Stimulated activated CD4-positive, alpha-beta T cell treated with anti-CD3 and anti-CD28 coated beads, Interleukin-4, amount 100 ng/mL, for 4 hours (primary cell): ENCODE measurements around the gene RADIL.
A peak's percentile ranks its signal among the peaks of the same experiment; 100 is the strongest.
"Not testable (repeated sequence)": the region's sequence is repeated elsewhere in the genome, so short reads cannot be mapped to it uniquely, and the experiment has no call there.

ENCODE experiments used
- DNase-seq, 2 experiments: peaks; one replicate each; pipeline ENCODE4 v3.0.0-alpha.2; 2020

Gene RADIL

GRCh38 chr7:4805110-4805983 lies 78.2 kb downstream of the RADIL start:
- DNase-seq, result no peak

DNA sequence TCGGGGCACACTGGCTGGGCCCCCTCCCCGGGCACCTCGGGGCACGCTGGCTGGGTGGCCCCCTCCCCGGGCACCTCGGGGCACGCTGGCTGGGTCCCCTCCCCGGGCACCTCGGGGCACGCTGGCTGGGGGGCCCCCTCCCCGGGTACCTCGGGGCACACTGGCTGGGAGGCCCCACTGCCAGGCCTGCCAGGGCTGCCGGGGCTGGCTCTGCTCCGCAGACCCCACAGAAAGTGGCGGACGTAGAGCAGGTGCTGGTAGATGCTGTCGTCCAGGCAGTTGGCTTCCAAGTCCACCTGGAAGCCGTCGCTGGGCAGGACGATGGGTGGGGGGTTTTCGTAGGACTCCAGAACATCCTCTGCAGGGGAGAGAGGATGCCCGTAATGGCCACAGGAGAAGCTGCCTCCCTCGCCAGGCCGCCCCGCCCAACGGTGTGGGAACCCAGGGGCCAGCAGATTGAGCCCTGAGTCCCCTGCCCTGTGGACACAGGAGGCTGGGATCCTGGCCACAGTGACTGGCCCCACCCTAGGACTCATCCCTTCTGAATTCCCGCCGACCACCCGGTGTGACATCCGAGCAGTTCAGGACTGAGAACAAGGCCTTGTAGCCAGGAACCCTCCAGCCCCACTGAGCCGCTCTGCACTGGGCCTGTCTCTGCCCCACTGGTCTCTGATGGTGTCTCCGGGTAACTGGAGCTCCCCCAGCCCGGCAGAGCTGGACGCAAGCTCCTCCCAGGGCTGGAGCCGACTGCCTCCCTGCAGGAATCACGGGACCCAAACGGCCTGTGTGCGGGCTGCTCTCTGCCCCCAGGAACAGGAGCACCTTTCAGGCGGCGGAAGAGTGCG lies 79.9 kb downstream of the RADIL start:
- DNase-seq, result no peak

DNA sequence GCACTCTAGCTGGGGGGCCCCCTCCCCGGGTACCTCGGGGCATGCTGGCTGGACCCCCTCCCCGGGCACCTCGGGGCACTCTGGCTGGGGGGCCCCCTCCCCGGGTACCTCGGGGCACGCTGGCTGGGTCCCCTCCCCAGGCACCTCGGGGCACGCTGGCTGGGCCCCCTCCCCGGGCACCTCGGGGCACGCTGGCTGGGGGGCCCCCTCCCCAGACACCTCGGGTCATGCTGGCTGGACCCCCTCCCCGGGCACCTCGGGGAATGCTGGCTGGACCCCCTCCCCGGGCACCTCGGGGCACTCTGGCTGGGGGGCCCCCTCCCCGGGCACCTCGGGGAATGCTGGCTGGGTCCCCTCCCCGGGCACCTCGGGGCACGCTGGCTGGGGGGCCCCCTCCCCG lies 80.9 kb downstream of the RADIL start:
- DNase-seq, result not testable (repeated sequence)

DNA sequence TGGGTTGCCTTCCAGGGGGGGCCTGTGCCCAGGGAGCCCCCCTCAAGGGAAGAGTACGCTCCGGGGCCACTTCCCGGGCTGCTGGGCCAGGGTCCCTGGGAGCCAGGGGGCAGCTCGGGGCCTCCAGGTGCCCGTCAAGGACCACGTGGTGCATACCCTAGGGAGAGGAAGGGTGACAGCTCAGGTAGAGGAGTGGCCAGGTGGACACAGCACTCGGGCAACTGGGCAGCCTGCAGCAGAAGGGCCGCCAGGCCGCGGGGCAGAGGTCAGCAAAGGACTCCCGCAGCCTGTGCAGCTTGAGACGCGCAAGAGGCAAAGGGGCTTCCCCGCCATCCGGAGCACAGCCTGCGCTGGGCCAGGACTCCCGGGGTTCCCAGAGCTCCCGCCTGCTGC lies 81.7 kb downstream of the RADIL start:
- DNase-seq, result no peak

- no peak for DNase-seq
These were observed 82.3 kb downstream of the RADIL start for GRCh38 chr7:4800926-4801838.

DNA sequence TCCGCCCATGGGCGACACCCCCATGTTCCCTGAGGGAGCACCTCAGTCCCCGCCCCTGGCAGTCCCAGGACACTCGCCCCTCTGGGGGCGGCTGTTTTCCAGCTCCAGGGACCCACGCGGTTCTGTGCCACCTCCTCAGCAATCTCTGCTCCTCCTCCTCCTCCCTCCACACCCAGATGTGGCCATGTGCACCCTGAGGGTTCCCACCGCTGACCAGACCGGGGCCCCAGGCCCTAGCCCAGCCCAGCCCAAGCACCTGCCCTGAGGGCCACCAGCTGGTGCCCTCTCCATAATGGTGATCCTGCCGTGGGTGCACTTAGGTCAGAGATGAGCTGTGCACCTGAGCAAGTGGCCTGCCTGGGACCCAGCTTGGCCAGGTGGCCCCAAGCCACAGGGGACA lies 83.0 kb downstream of the RADIL start:
- no peak for DNase-seq

- no peak for DNase-seq
These were observed 83.8 kb downstream of the RADIL start for GRCh38 chr7:4799508-4800268.

DNA sequence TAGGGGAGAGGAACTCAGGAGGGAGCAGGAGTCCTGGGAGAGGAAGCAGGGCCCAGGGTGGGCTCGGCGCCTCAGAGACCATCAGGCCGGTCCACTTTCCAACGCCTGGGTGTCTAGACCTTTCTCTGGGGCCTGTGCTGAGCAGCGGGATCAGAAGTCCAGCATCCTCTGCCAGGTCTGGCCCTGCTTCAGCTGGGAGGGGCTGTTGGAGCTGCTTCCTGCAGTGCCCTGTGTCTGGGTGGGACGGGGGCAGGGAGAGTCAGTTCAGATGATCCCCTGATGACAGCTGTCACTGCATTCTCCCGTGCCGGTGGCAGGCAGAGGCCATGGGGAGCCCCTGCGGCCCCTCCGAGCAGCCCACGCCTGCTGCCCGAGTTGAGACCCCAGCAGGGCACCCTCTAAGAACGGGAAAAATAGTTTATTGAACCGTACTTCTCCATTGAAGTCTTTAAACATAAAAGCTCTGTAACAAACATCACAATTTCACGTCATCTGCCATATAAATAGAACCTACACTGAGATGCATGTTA lies 84.7 kb downstream of the RADIL start:
- DNase-seq, result no peak

DNA sequence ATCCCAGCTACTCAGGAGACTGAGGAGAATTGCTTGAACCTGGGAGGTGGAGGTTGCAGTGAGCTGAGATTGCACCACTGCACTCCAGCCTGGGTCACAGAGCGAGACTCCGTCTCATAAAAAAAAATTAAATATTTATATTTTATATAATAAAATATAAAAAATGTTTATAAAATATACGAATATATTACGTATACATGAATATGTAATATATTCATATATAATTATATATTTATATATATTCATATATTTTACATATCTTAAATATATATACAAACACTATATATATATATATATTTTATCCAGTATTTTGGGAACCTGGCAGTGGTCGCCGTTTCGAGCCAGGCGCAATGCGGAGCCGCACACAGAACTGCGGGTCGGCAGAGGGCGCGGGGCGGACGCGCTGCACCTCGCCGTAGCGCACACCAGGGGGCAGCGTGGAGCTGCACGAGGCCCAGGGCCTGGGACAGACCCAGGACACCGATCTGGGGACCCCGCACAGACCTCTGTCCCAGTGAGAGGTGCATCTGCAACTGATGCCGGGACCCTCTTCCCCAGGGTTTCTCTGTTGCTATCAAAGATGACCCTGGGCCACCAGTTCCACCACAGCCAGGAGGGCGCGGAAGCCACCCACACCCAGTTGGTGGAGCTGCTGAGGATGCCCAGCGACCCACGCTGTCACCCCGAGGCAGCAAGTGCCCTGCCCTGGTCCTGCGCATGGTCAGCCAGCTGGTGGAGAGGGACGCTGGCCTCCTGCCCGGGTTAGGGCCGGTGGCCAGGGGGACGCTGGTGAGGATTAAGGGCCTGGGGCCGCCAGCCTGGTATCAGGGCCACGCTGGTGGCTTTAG lies 85.4 kb downstream of the RADIL start:
- peak; percentile 41 to 68 for DNase-seq

DNA sequence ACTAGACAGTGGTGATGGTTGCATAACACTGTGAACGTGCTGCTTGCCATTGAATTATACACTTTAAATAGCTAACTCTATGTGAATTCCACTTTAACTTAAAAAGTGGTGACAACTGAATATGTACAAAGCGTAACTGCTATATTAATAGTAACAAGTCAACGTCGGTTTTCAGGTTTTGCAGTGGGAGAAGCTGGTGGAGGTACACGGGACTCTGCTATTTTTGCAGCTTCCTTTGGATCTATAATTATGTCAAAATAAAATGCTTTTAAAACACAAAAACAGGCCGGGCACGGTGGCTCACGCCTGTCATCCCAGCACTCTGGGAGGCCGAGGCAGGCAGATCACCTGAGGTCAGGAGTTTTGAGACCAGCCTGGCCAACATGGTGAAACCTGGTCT lies 87.1 kb downstream of the RADIL start:
- no peak for DNase-seq

DNA sequence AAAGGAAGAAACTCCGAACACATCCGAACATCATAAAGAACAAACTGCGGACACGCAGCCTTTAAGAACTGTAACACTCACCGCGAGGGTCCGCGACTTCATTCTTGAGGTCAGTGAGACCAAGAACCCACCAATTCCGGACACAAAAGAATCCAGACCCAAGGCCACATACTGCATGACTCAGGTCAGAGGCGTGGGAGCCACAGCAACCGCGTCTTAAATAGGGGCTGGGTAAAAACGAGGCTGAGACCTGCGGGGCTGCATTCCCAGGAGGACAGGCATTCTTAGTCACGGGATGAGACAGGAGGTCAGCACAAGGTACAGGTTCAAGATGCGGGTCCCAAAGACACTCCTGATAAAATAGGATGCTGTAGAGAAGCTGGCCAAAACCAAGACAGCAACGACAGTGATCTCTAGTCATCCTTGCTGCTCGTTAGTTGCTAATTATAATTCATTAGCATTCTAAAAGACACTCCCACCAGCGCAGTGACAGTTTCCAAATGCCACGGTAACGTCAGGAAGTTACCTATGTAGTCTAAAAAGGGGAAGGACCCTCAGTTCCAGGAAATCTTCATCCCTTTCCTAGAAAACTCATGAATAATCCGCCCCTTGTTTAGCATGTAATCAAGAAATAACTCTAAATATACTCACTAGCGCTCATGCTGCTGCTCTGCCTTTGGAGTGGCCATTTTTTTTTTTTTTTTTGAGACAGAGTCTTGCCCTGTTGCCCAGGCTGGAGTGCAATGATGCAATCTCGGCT lies 88.7 kb downstream of the RADIL start:
- DNase-seq, result no peak

- DNase-seq, result not testable (repeated sequence)
These were observed 89.3 kb downstream of the RADIL start for GRCh38 chr7:4794171-4794570.

DNA sequence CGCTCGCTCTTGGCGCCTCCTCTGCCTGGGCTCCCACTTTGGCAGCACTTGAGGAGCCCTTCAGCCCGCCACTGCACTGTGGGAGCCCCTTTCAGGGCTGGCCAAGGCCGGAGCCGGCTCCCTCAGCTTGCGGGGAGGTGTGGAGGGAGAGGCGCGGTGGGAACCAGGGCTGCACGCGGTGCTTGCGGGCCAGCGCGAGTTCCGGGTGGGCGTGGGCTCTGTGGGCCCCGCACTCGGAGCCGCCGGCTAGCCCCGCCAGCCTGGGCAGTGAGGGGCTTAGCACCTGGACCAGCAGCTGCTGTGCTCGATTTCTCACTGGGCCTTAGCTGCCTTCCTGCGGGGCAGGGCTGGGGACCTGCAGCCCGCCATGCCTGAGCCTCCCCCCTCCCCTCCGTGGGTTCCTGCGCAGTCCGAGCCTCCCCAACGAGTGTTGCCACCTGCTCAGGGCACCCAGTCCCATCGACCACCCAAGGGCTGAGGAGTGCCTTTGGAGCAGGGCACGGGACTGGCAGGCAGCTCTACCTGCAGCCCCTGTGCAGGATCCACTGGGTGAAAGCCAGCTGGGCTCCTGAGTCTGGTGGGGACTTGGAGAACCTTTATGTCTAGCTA lies 90.0 kb downstream of the RADIL start:
- not testable (repeated sequence) for DNase-seq

DNA sequence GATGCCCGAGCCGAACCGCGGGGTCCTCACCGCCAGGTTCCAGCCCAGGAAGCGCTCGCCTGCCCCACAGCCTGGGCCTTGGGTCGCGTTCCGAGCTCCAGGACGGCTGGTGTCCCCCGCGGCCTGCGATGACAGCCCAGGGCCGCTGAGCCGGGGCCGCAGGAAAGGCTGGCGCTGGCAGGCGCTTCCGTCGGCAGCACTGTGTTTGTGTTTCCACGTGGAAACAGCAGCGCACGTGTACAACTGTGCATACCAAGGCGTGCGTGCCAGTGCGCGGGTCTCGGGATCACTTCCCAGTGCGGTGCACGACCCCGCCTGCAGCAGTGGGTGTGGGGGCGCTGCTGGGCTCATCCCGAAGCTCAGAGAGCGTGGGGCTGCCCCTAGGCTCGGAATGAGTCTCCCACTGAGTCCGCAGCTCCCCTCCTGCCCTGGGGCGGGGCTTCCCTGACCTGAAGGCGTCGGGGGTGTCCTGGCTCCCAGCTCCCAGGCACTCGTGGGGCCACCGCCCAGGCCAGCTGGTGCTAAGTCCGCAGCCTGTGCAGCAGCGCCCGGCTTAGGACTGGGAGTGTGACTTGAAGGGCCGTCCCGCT lies 90.9 kb downstream of the RADIL start:
- peak in 1 of 2 experiments; percentile 19 for DNase-seq

DNA sequence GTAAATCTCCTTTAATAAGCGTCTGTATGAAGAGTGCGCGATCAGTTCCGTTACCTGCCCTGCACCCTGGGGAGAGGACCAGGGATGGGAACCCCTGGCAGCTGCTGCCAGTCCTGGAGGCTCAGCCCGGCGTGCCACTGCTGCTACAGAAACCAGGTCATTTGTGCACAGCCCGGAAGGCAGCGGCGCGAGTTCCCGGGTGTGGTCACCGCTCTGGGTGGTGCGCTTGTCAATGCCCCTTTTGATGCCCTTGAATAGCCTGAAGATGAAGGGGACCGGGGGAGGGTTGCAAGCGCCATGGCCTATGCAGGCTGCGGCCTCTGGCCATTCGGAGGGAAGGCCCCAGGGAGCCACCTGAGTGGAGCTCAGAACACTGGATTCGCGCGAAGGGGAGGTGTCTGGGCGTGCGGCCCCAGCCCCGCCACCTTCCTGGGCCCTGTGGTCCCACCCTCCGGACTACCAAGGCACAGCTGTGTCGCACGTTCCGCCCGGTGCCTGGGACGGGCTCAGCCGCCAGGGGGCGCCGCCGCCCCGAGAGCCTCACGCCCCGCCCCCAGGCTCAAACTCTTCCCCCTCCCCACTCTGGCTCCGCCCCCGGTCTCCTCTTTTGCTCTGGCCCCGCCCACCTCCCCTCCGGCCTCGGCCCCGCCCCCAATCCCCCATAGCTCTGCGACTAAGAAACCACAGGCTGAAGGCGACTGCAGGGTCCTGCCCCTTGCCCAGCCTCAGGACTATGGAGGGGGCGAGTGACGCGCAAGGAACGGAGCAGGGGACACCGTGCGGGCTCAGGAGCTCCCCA lies 91.6 kb downstream of the RADIL start:
- DNase-seq, result peak; percentile 75 to 80

DNA sequence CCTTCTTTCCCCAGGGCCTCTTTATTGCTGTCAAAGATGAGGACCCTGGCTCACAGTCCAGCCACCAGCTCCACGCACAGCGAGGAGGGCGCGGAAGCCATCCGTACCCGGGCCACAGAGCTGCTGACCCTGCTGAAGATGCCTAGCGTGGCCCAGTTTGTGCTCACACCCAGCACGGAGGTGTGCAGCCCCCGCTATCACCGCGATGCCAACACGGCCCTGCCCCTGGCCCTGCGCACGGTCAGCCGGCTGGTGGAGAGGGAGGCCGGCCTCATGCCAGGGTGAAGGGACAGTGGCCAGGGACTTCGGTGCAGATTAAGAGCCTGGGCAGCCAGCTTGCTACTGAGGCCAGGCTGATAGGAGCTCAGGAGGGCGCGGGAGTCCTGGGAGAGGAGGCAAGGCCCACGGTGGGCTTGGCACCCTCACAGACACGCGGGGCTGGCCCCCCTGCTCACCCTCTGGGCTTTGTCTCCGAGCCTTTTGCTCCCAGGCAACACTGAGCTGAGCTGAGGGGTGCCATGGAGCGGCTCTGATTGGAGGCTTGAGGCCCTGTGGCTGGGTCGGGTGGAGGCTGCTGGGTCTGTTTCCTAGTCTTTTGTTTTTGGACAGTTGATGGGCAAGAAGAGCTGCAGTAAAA lies 92.3 kb downstream of the RADIL start:
- no peak for DNase-seq

GRCh38 chr7:4790516-4790991 lies 93.0 kb downstream of the RADIL start:
- no peak for DNase-seq

DNA sequence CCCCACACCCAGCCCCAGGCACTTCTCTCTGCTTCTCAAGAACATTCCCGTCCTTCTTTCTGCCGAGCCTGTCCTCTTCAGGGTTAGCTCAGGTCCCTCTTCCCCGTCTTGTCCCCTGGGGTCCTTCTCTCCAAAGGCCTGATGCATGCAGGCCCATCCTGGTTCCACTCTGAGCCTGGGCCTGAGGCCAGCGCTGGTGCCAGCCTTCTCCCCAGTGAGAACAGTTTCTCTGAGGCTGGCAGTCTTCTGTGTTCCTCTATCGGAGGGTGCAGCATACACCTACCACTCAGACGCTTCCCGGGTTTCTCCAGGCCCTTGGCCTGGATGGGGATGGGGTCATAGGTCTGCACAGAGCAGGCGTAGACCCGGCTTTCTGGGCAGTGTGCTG lies 93.4 kb downstream of the RADIL start:
- DNase-seq, result no peak
